Kidney (tissue), 14 donors: Measurements from ENCODE around the gene SLC2A5. TPM values are rescaled to one million over a fixed set of nuclear protein-coding genes. Genes with fewer than 3 reads are reported as not detected.
"Not testable (repeated sequence)": the region's sequence is repeated elsewhere in the genome, so short reads cannot be mapped to it uniquely, and the experiment has no call there.

Source experiments
- DNase-seq, 5 donors: peaks; one replicate each; pipeline ENCODE4 v3.0.0-alpha.2; 2013 to 2020
- FAIRE-seq: peaks from 2 replicates; lab custom pipeline; 2012; peaks lifted over from hg19 to GRCh38; lab: Jason Lieb, UNC
- H3K27ac ChIP-seq, 2 donors: one replicate each; pipeline ENCODE4 v1.7.0; 2013; ENCODE audit warnings: low read depth in 2 of 2, low read length in 2 of 2, inconsistent platforms in 1 of 2
- H3K27me3 ChIP-seq: one replicate; pipeline ENCODE4 v1.7.1; 2013; ENCODE audit warnings: low read length, inconsistent platforms; ENCODE audit not compliant: control insufficient read depth, insufficient read depth
- H3K36me3 ChIP-seq, 3 donors: one replicate each; pipeline versions ENCODE4 v1.7.0 to v1.7.1; 2013; ENCODE audit warnings: low read length in 3 of 3, control low read depth in 1 of 3, inconsistent platforms in 1 of 3; ENCODE audit not compliant: insufficient read depth in 3 of 3, control insufficient read depth in 2 of 3
- H3K4me1 ChIP-seq, 3 donors: one replicate each; pipeline versions ENCODE4 v1.7.0 to v1.7.1; 2013; ENCODE audit warnings: low read length in 3 of 3, inconsistent platforms in 1 of 3, low read depth in 1 of 3; ENCODE audit not compliant: control insufficient read depth in 2 of 3, insufficient read depth in 2 of 3
- H3K4me3 ChIP-seq, 3 donors: one replicate each; pipeline versions ENCODE4 v1.7.0 to v1.8.1; 2013; ENCODE audit warnings: low read length in 3 of 3, control low read depth in 1 of 3, inconsistent platforms in 1 of 3
- H3K9ac ChIP-seq, 3 donors: one replicate each; pipeline versions ENCODE4 v1.7.0 to v1.7.1; 2013; ENCODE audit warnings: low read length in 3 of 3, control low read depth in 1 of 3, inconsistent platforms in 1 of 3
- H3K9me3 ChIP-seq, 3 donors: one replicate each; pipeline versions ENCODE4 v1.7.0 to v1.7.1; 2013; ENCODE audit warnings: low read length in 3 of 3, control low read depth in 1 of 3, inconsistent platforms in 1 of 3; ENCODE audit not compliant: control insufficient read depth in 2 of 3, insufficient read depth in 1 of 3
- intact Hi-C: fragments of 100-400 bp; cut with DNase I; formaldehyde crosslinking; loops from one replicate; pipeline ENCODE4 v1.11.1; 2022
- polyA plus RNA-seq: library from polyadenylated mRNA; stranded (reverse); fragments of 350-450 nt; fragmentation: Illumina TruSeq; extraction: RNeasy Lipid Tissue Mini Kit (QIAGEN cat#74804); gene quantifications from one replicate; pipeline ENCODE4 v1.2.3, GENCODE V29; 2014; ENCODE audit warnings: low read depth, low replicate concordance; ENCODE audit not compliant: insufficient read depth
- total RNA-seq: library from RNA; stranded (reverse); fragmentation: NEBNext Ultra II Directional; extraction: Animal tissue kit (Norgen Biotek cat#: 25700); gene quantifications from one replicate; pipeline ENCODE4 v1.2.1, GENCODE V29; 2021
- TF ChIP-seq, protein P1 (sequence below): IDR thresholded peaks from 3 replicates; pipeline ENCODE4 v1.5.1; 2012; ENCODE audit warnings: mild to moderate bottlenecking, moderate library complexity, borderline replicate concordance; ENCODE audit not compliant: insufficient read depth; ENCODE audit errors: extremely low read depth
- donor health status: control.
- donor health status: control.
- donor health status: control.
- donor health status: control.
- donor health status: control.
- donor health status: DM: yes; HTN: yes; CAD: no.
- donor health status: Normal renal cell carcinoma (clear cell type).

The SLC2A5 gene
- total and polyA plus RNA-seq, 2 donors from 2014 or later, result 6.4 to 9.0 TPM

DNA sequence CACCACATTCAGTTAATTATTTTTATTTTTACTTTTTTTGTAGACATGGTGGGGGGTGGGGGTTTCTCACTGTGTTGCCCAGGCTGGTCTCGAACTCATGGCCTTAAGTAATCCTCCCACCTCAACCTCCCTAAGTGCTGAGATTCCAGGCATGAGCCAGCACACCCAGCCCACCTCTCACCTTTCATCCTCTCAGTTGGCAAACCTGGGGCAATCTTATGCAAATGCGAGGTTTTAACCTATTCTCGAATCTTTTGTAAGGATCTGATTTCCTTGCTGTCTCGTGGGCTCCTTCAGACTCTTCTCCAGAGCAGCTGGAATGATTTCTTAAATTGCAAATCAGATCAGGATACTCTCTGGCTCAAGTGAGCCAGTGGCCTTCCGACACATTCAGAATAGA, 36.1 kb downstream of the SLC2A5 start:
- H3K4me1 ChIP-seq, result no peaks in the 10 kb centered on the region
- H3K27ac ChIP-seq, result no peak overlapping the region
- no peaks in the 10 kb centered on the region for H3K36me3 ChIP-seq
- H3K9me3 ChIP-seq, result peaks cover 0 to 7% (median 0%) of the 10 kb centered on the region in 3 donors
- H3K9ac ChIP-seq, result no peak overlapping the region
- TF ChIP-seq, protein P1, sequence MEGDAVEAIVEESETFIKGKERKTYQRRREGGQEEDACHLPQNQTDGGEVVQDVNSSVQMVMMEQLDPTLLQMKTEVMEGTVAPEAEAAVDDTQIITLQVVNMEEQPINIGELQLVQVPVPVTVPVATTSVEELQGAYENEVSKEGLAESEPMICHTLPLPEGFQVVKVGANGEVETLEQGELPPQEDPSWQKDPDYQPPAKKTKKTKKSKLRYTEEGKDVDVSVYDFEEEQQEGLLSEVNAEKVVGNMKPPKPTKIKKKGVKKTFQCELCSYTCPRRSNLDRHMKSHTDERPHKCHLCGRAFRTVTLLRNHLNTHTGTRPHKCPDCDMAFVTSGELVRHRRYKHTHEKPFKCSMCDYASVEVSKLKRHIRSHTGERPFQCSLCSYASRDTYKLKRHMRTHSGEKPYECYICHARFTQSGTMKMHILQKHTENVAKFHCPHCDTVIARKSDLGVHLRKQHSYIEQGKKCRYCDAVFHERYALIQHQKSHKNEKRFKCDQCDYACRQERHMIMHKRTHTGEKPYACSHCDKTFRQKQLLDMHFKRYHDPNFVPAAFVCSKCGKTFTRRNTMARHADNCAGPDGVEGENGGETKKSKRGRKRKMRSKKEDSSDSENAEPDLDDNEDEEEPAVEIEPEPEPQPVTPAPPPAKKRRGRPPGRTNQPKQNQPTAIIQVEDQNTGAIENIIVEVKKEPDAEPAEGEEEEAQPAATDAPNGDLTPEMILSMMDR, result no peak
- intact Hi-C loops, result no loop called here
- DNase-seq (peak in 1 of 5 donors; percentile 1), FAIRE-seq (no peak)
- no peaks in the 10 kb centered on the region for H3K27me3 ChIP-seq
- H3K4me3 ChIP-seq, result no peak overlapping the region

DNA sequence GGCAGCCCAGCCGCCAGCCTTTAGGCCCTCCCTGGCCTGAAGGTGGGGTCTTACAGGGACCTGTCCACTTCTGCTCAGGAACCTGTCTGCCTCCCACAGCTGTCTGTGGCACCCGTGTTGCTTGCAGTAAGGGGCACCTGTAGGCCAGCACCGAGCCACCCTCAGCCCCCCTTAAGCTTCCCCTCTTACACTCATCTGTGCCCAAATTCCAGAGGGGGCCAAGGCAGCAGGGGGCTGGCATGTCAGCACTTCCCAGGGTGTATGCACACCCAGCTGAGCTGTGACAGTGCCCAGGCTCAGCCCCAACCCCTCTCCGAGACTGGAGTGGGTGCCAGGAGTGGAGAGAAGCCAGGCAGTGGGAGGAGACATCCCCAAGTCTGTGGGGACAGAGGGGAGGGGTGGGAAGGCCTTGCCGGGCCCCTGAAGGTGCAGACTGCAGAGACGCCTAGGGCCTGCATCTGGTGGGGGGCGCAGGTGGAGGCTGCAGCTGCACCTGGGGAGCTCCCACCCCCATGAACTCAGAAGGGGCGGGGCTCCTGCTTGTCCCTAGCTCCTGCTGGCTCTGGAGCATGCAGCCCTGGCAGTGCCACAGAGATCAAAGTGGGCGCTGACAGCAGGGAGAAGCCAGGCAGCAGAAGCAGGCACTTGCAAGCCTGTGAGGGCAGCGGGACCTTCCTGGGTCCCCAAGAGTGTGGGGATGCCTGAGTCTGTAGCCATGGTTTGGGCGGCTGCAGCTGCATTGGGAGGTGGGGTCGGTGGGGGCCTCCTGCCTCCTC, 37.8 kb downstream of the SLC2A5 start:
- intact Hi-C loops, result no loop called here
- peaks cover 0 to 7% (median 0%) of the 10 kb centered on the region in 3 donors for H3K9me3 ChIP-seq

DNA sequence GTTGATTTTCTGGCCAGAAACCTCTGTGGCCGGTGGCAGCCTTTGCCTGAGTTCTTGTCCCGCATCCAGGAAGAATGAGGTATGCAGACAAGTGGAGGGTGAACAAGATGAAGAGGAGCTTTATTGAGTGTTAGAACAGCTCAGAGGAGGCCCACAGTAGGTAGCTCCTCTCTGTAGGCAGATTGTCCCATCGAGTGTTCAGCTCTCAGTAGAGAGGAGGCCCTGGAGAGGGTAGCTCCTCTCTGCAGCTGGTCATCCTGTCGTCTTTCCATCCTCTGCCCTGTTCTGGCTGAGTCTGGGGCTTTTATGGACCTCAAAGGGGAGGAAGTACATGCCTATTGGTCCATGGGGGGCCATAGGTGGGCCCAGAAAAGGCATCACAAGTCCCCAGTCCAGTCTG, 38.4 kb downstream of the SLC2A5 start:
- intact Hi-C loops, H3K4me1 ChIP-seq, H3K9me3 ChIP-seq, H3K27me3 ChIP-seq, H3K4me3 ChIP-seq, H3K9ac ChIP-seq, H3K36me3 ChIP-seq, FAIRE-seq, H3K27ac ChIP-seq: not testable (repeated sequence)
- DNase-seq, result peak in 1 of 5 donors; percentile 5

More for the DNA sequence above, 37.8 kb downstream of the SLC2A5 start:
- no peak for FAIRE-seq
- TF ChIP-seq, protein P1, result no peak
- Histone ChIP-seq H3K36me3 (no peaks in the 10 kb centered on the region), H3K27me3 (no peaks in the 10 kb centered on the region), H3K4me1 (no peaks in the 10 kb centered on the region), H3K9ac (no peak overlapping the region), H3K4me3 (no peak overlapping the region), H3K27ac (no peak overlapping the region)
- peak in 1 of 5 donors; percentile 44 for DNase-seq

DNA sequence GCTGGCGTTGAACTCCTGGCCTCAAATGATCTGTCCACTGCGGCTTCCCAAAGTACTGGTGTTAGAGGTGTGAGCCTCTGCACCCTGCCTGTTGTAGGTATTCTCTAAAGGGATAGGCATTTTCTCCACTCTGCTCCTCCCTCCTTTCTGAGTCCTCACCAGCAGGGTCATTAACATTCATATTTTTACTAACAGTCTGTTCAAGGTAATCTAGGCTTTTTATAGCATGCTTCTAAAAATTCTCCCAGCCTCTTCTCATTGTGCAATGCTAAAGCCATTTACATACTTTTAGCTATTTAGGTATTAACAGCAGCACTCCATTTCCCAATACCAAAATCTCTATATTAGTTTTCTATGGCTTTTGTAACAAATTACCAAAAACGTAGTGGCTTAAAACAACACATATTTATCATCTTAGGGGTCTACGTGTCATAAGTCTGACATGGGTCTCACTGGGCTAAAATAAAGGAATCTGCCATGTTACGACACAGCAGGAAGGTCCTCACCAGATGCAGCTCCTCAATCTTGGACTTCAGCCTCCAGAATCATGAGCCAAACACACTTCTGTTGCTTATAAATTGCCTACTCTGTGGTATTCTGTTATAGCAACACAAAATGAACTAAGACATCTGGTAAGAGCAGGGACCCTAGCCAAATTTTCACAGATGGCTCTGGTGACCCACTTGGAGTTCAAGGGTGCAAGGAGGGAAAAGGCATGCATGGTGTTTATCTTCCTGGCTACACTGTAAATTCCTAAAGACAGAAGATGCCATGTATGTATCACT, 40.3 kb downstream of the SLC2A5 start:
- TF ChIP-seq, protein P1, result no peak
- H3K9ac ChIP-seq, result no peak overlapping the region
- H3K27me3 ChIP-seq, result no peaks in the 10 kb centered on the region
- no peak overlapping the region for H3K27ac ChIP-seq
- H3K4me1 ChIP-seq, result no peaks in the 10 kb centered on the region
- DNase-seq (peak in 2 of 5 donors; percentile 6 to 40), FAIRE-seq (no peak)
- intact Hi-C loops, result no loop called here
- H3K36me3 ChIP-seq, result no peaks in the 10 kb centered on the region
- no peak overlapping the region for H3K4me3 ChIP-seq
- no peaks in the 10 kb centered on the region for H3K9me3 ChIP-seq
